Neural progenitor cell (in vitro differentiated cells): ENCODE data around the gene C1QBP.
A peak's percentile ranks its signal among the peaks of the same experiment; 100 is the strongest.

Experiments used
- CTCF ChIP-seq: fragments of 200-600 bp; sonication (generic); IDR thresholded peaks from 2 replicates; pipeline ENCODE4 v1.5.1; 2017; ENCODE audit warnings: antibody characterized with exemption, mild to moderate bottlenecking
- EZH2 ChIP-seq: fragments of 200-600 bp; sonication (generic); IDR thresholded peaks from 2 replicates; pipeline ENCODE4 v1.6.1; 2017; ENCODE audit warnings: antibody characterized with exemption, mild to moderate bottlenecking, moderate library complexity
- EZH2phosphoT487 ChIP-seq: fragments of 200-600 bp; sonication (generic); IDR thresholded peaks from 2 replicates; pipeline ENCODE4 v1.6.1; 2017; ENCODE audit warnings: antibody characterized with exemption

- peak; percentile 97 for TF ChIP-seq CTCF
- no peak for TF ChIP-seq EZH2
- no peak for TF ChIP-seq EZH2phosphoT487
These were observed at the start of gene C1QBP for GRCh38 chr17:5438716-5439445.
